Aortic smooth muscle cell (primary cell): Measurements from ENCODE around the gene POLH. TPM values are rescaled to one million over a fixed set of nuclear protein-coding genes. Genes with fewer than 3 reads are reported as not detected.

Source experiments
- total RNA-seq: library from RNA; depleted of rRNA; stranded (reverse); fragments of >200 nt; gene quantifications from 2 replicates; pipeline ENCODE4 v1.2.3, GENCODE V29; 2014

POLH gene
- 17.0 and 18.4 TPM in 2 replicates for total RNA-seq

GRCh38 chr6:43575772-43576551 is at the start of gene POLH, which contains the start of gene XPO5:
POLH (plus strand) TSS chr6:43576185; CDS start chr6:43582320, 6,135 bp downstream.
XPO5 (minus strand) TSS chr6:43576038; CDS start chr6:43575864, 174 bp downstream.

GRCh38 chr6:43629104-43629504 is 53.1 kb downstream of the POLH start, which contains the start of gene GTPBP2:
GTPBP2 (minus strand) TSS chr6:43629264; CDS start chr6:43629162, 102 bp downstream.

GRCh38 chr6:43635387-43636307 is 59.7 kb downstream of the POLH start, which contains the start of gene MAD2L1BP:
MAD2L1BP (plus strand) TSS chr6:43635840; CDS start chr6:43635876, 36 bp downstream.

GRCh38 chr6:43644940-43645612 is 69.1 kb downstream of the POLH start, which contains the start of gene RSPH9:
RSPH9 (plus strand) TSS chr6:43645036; CDS start chr6:43645099, 63 bp downstream.

Other genes starting within 250 kb of the POLH start
- 5.5 and 6.8 TPM in 2 replicates for gene ZNF318, start 206.5 kb upstream of the POLH start, total RNA-seq
- 20.3 and 23.0 TPM in 2 replicates for gene ABCC10, start 148.6 kb upstream of the POLH start, total RNA-seq
- 0.12 TPM in 1 of 2 replicates, not detected in the other for gene DLK2, start 120.6 kb upstream of the POLH start, total RNA-seq
- gene TJAP1, start 98.6 kb upstream of the POLH start, total RNA-seq: 10.7 and 11.4 TPM in 2 replicates
- 0.79 and 0.81 TPM in 2 replicates for gene LRRC73, start 65.8 kb upstream of the POLH start, total RNA-seq
- gene YIPF3, start 59.3 kb upstream of the POLH start, total RNA-seq: 111 and 132 TPM in 2 replicates
- 20.0 and 26.4 TPM in 2 replicates for gene POLR1C, start 59.1 kb upstream of the POLH start, total RNA-seq
- 12.7 and 19.7 TPM in 2 replicates for gene XPO5, start 147 bp upstream of the POLH start, total RNA-seq
- 46.4 and 47.8 TPM in 2 replicates for gene GTPBP2, start 53.1 kb downstream of the POLH start, total RNA-seq
- gene MAD2L1BP, start 59.7 kb downstream of the POLH start, total RNA-seq: 15.4 and 18.1 TPM in 2 replicates
- 0.40 and 0.44 TPM in 2 replicates for gene RSPH9, start 68.9 kb downstream of the POLH start, total RNA-seq
- gene MRPS18A, start 111.6 kb downstream of the POLH start, total RNA-seq: 39.5 and 42.5 TPM in 2 replicates
- gene VEGFA, start 194.0 kb downstream of the POLH start, total RNA-seq: 15.9 and 39.5 TPM in 2 replicates